Heart left ventricle (tissue), 16 donors: ENCODE results near the gene NDFIP2. TPM values are rescaled to one million over a fixed set of nuclear protein-coding genes. Genes with fewer than 3 reads are reported as not detected.

Source experiments
- ATAC-seq, 4 donors: fragments of 200-7000 bp; cut with Tn5 transposase; one replicate each; pipeline ENCODE4 v1.9.1; 2020 to 2022; ENCODE audit warnings: moderate library complexity in 4 of 4, mild to moderate bottlenecking in 3 of 4, moderate number of reproducible peaks in 1 of 4
- DNase-seq, 5 donors: peaks; one replicate each; pipeline ENCODE4 v3.0.0-alpha.2; 2020
- H3K27ac ChIP-seq, 12 donors: fragments of 200-600 bp; sonication (generic) in 4 of 12; one replicate each; pipeline versions ENCODE4 v1.5.0 to v1.8.0; 2016 to 2022; ENCODE audit warnings: mild to moderate bottlenecking in 2 of 12
- H3K27me3 ChIP-seq, 9 donors: fragments of 200-600 bp; sonication (generic) in 2 of 9; one replicate each; pipeline versions ENCODE4 v1.5.1 to v1.8.0; 2016 to 2022; ENCODE audit warnings: mild to moderate bottlenecking in 3 of 9
- H3K36me3 ChIP-seq, 9 donors: fragments of 200-600 bp; sonication (generic) in 2 of 9; one replicate each; pipeline versions ENCODE4 v1.5.0 to v1.8.0; 2018 to 2022; ENCODE audit warnings: mild to moderate bottlenecking in 2 of 9
- H3K4me1 ChIP-seq, 12 donors: fragments of 200-600 bp; sonication (generic) in 4 of 12; one replicate each; pipeline versions ENCODE4 v1.5.0 to v1.8.0; 2016 to 2022; ENCODE audit warnings: mild to moderate bottlenecking in 3 of 12
- H3K4me3 ChIP-seq, 12 donors: fragments of 200-600 bp; sonication (generic) in 4 of 12; one replicate each; pipeline versions ENCODE4 v1.5.0 to v1.8.0; 2017 to 2022; ENCODE audit warnings: mild to moderate bottlenecking in 9 of 12, moderate library complexity in 4 of 12
- H3K9me3 ChIP-seq, 12 donors: fragments of 200-600 bp; sonication (generic) in 4 of 12; one replicate each; pipeline versions ENCODE4 v1.5.0 to v1.8.0; 2016 to 2022; ENCODE audit warnings: mild to moderate bottlenecking in 1 of 12
- POLR2A ChIP-seq, 2 donors: fragments of 450-650 bp; IDR thresholded peaks; one replicate each; pipeline ENCODE4 v1.6.1; 2017; ENCODE audit warnings: antibody characterized with exemption in 2 of 2, mild to moderate bottlenecking in 2 of 2, moderate library complexity in 2 of 2
- WGBS, 4 donors: extraction: QIAGEN DNeasy Blood & Tissue Kit in 2 of 4; methylation state at CpG; one replicate each; pipeline versions ENCODE4 v1.1.5 to v1.1.7; 2013 to 2018; 5-methylcytosine and 5-hydroxymethylcytosine counted together
- intact Hi-C, 10 donors: fragments of 100-400 bp; cut with DNase I; formaldehyde crosslinking; loops; one replicate each; pipeline versions ENCODE4 v1.11.1 to v1.14.2; 2022
- polyA plus RNA-seq, 2 donors: library from polyadenylated mRNA; stranded (reverse); fragments of 200-250 nt; gene quantifications; one replicate each; pipeline ENCODE4 v1.2.3, GENCODE V29; 2013
- total RNA-seq, 9 donors: library from RNA; depleted of rRNA in 2 of 9; stranded (reverse); fragments of >200 nt in 2 of 9; fragmentation: NEBNext Ultra II Directional in 3 of 9; extraction: Animal tissue kit (Norgen Biotek cat#: 25700) in 3 of 9; gene quantifications; one replicate each; pipeline versions ENCODE4 v1.1.0 to v1.2.4, GENCODE V29; 2016 to 2023
- TF ChIP-seq, protein P1 (sequence below), 12 donors: fragments of 200-600 bp; sonication (generic) in 4 of 12; IDR thresholded peaks; one replicate each; pipeline versions ENCODE4 v1.5.0 to v1.8.0; 2018 to 2022; ENCODE audit warnings: antibody characterized with exemption in 12 of 12, mild to moderate bottlenecking in 5 of 12
- donor health status: ischemic (EF 13 %, LVEDD 7.1; RV severe dilation, severe dysfunction).
- donor health status: healthy with polysubstance abuse.
- donor health status: DM: no; HTN: yes; CAD: no.
- donor health status: DM: no; HTN: no; CAD: no.
- donor health status: ischemic (EF 25% LVEDD 6.9; RV normal size, moderate dysfunction).
- donor health status: ischemic (EF 25% LVEDD 5.7; RV mildly dilated, moderate dysfunction).
- donor health status: healthy.
- donor health status: DM: yes; HTN: yes; CAD: no.
- donor health status: ischemic (EF 35%, LVEDD 5.7; RV mildly dilated, moderate dysfunction).
- donor health status: nonischemic (EF 11% LVEDD 7.7; RV severe dilation, severe dysfunction).
- donor health status: DM: yes; HTN: yes; CAD: no.
- donor health status: PGD.
- donor health status: ischemic (EF 29% LVEDD 5.4; RV normal size, mild dysfunction).
- donor health status: nonischemic (EF 23%, LVEDD 6.1; RV moderate dilation, normal function).

NDFIP2 gene
- total and polyA plus RNA-seq, 11 donors = 14.2 to 42.6 (median 32.1) TPM

GRCh38 chr13:79538757-79539156 lies 57.8 kb downstream of the NDFIP2 start:
- WGBS, 4 donors = 95 to 97% (median 96%) methylated on average over 5 of the region's 5 CpGs
- no peak overlapping the region for H3K4me3 ChIP-seq
- H3K4me1 ChIP-seq = peaks cover 0 to 13% (median 2%) of the 10 kb centered on the region in 12 donors
- peaks cover 0 to 9% (median 0%) of the 10 kb centered on the region in 9 donors for H3K36me3 ChIP-seq
- ATAC-seq (peak in 1 of 4 donors; percentile 36), DNase-seq (no peak)
- no peak overlapping the region for H3K27ac ChIP-seq
- no peaks in the 10 kb centered on the region for H3K27me3 ChIP-seq
- TF ChIP-seq, protein P1, sequence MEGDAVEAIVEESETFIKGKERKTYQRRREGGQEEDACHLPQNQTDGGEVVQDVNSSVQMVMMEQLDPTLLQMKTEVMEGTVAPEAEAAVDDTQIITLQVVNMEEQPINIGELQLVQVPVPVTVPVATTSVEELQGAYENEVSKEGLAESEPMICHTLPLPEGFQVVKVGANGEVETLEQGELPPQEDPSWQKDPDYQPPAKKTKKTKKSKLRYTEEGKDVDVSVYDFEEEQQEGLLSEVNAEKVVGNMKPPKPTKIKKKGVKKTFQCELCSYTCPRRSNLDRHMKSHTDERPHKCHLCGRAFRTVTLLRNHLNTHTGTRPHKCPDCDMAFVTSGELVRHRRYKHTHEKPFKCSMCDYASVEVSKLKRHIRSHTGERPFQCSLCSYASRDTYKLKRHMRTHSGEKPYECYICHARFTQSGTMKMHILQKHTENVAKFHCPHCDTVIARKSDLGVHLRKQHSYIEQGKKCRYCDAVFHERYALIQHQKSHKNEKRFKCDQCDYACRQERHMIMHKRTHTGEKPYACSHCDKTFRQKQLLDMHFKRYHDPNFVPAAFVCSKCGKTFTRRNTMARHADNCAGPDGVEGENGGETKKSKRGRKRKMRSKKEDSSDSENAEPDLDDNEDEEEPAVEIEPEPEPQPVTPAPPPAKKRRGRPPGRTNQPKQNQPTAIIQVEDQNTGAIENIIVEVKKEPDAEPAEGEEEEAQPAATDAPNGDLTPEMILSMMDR (IDR thresholded peaks at IDR 0.05) = no peak
- no peak for TF ChIP-seq POLR2A (IDR thresholded peaks at IDR 0.05)
- no peaks in the 10 kb centered on the region for H3K9me3 ChIP-seq
- intact Hi-C loops = loop anchor here in 5 of 10 donors (5.0 to 10.0 kb wide), 5 partner anchors 54 to 1394 kb away; partner anchors contain the start of gene NDFIP2 (in 3 of the 5)

- Histone ChIP-seq H3K36me3 (peaks cover 0 to 9% (median 0%) of the 10 kb centered on the region in 9 donors), H3K9me3 (no peaks in the 10 kb centered on the region), H3K27ac (no peak overlapping the region), H3K4me1 (peaks cover 0 to 7% (median 0%) of the 10 kb centered on the region in 12 donors), H3K4me3 (no peak overlapping the region), H3K27me3 (no peaks in the 10 kb centered on the region)
- no peak for ATAC-seq
- no peak for TF ChIP-seq POLR2A (IDR thresholded peaks at IDR 0.05)
- TF ChIP-seq, protein P1 (IDR thresholded peaks at IDR 0.05) = no peak
- WGBS, 4 donors = 66 to 78% (median 69%) methylated on average over 4 of the region's 4 CpGs
- intact Hi-C loops = loop anchor here in 5 of 10 donors (2.0 to 10.0 kb wide), 4 partner anchors 60 to 794 kb away; partner anchors contain the start of gene NDFIP2 (in 1 of the 5)
- no peak for DNase-seq
Measured at GRCh38 chr13:79540504-79540903, 59.5 kb downstream of the NDFIP2 start.

DNA sequence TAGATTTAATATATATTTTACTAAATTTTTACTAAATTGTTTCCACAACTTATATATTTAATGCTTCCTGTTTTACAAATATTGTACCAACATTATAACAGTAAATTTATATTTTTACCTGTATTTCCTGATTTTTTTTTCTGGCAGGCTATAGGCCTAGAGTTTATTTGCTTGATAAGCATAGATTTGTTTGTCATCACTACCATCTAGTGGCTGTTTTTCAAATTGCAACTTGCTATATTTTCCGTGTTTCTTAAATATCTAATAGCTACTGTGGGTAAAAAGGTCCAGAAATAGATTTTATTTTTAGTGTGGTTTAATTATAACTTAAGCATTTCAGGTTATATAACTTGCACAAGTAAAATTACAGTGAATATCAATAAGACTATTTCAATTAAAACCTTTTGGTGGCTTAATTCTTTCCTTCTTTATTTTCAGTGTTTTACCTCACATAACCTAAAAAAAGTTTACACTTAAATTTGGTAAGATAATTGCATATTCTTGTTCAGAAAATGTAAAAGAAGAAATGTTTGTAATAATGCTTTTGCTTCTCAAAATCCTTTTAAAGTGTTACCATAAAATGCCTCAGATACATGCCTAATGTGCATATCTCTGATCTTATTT lies 60.6 kb downstream of the NDFIP2 start:
- no peak for ATAC-seq
- TF ChIP-seq POLR2A (IDR thresholded peaks at IDR 0.05) = no peak
- TF ChIP-seq, protein P1 (IDR thresholded peaks at IDR 0.05) = peak; percentile 78 to 93 (median 84)
- no peaks in the 10 kb centered on the region for H3K9me3 ChIP-seq
- H3K27ac ChIP-seq = no peak overlapping the region
- DNase-seq = no peak
- peaks cover 0 to 7% (median 0%) of the 10 kb centered on the region in 12 donors for H3K4me1 ChIP-seq
- H3K36me3 ChIP-seq = peaks cover 0 to 9% (median 0%) of the 10 kb centered on the region in 9 donors
- intact Hi-C loops = loop anchor here in 9 of 10 donors (1.0 to 10.0 kb wide), 6 partner anchors 61 to 793 kb away; partner anchors contain the start of gene NDFIP2 (in 1 of the 9)
- H3K27me3 ChIP-seq = no peaks in the 10 kb centered on the region
- WGBS, 4 donors = 0 to 4% (median 0%) methylated on average over 1 of the region's 1 CpG
- H3K4me3 ChIP-seq = no peak overlapping the region

DNA sequence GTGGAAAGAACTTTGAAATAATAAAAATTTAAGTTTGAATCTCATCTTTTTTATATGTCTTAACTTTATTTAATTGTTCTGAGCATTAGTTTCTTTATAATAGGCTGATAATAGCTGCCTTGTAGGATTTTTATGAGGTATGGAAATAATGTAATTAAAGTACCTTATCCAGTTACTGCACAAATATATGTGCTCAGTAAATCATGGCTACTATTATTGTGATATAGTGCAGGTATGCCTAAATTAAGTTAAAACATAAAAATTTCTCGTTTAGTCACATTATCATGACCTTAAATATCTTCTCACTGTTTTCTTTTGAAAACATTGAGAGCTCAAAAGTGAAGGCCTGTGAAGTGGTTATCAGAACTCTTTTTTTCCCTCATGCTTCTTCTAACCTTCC lies 62.9 kb downstream of the NDFIP2 start:
- 66 to 77% (median 75%) methylated on average over 1 of the region's 1 CpG for WGBS, 4 donors
- no peak overlapping the region for H3K4me3 ChIP-seq
- intact Hi-C loops = loop anchor here in 1 of 10 donors (10.0 kb wide), 1 partner anchor 791 kb away; no protein-coding TSS in a partner anchor
- H3K9me3 ChIP-seq = no peaks in the 10 kb centered on the region
- no peak overlapping the region for H3K27ac ChIP-seq
- ATAC-seq (no peak), DNase-seq (no peak)
- TF ChIP-seq, protein P1 (IDR thresholded peaks at IDR 0.05) = no peak
- no peak for TF ChIP-seq POLR2A (IDR thresholded peaks at IDR 0.05)
- peaks cover 0 to 9% (median 0%) of the 10 kb centered on the region in 9 donors for H3K36me3 ChIP-seq
- no peaks in the 10 kb centered on the region for H3K27me3 ChIP-seq
- peaks cover 0 to 7% (median 0%) of the 10 kb centered on the region in 12 donors for H3K4me1 ChIP-seq
